Astrocyte (in vitro differentiated cells and primary cell): Measurements from ENCODE around the gene SUGT1. TPM values are rescaled to one million over a fixed set of nuclear protein-coding genes. Genes with fewer than 3 reads are reported as not detected.

Experiments used
- DNase-seq: peaks from one replicate; pipeline ENCODE4 v3.0.0-alpha.2; 2010; ENCODE audit warnings: low read depth
- FAIRE-seq: peaks from 2 replicates; lab custom pipeline; 2011; peaks lifted over from hg19 to GRCh38; lab: Jason Lieb, UNC
- H2AFZ ChIP-seq: 2 replicates; pipeline ENCODE4 v1.6.0; 2012; ENCODE audit warnings: low read depth, low read length, inconsistent platforms
- H3K27ac ChIP-seq: 2 replicates; pipeline ENCODE4 v1.5.1; 2011; ENCODE audit warnings: low read depth, low read length, inconsistent platforms
- H3K27me3 ChIP-seq: 2 replicates; pipeline ENCODE4 v1.6.0; 2011; ENCODE audit warnings: low read length, inconsistent platforms; ENCODE audit not compliant: insufficient read depth
- H3K36me3 ChIP-seq: 2 replicates; pipeline ENCODE4 v1.5.1; 2011; ENCODE audit warnings: low read length, inconsistent platforms; ENCODE audit not compliant: insufficient read depth
- H3K4me1 ChIP-seq: 2 replicates; pipeline ENCODE4 v1.5.1; 2011; ENCODE audit warnings: low read length, inconsistent platforms; ENCODE audit not compliant: insufficient read depth
- H3K4me2 ChIP-seq: 2 replicates; pipeline ENCODE4 v1.6.0; 2012; ENCODE audit warnings: low read length, inconsistent platforms
- H3K4me3 ChIP-seq: 2 replicates; pipeline ENCODE4 v1.5.1; 2011; ENCODE audit warnings: low read depth, mild to moderate bottlenecking, low read length, inconsistent platforms; ENCODE audit not compliant: insufficient read depth
- H3K79me2 ChIP-seq: 2 replicates; pipeline ENCODE4 v1.6.0; 2012; ENCODE audit warnings: mild to moderate bottlenecking, low read length, inconsistent platforms; ENCODE audit not compliant: insufficient read depth
- H3K9ac ChIP-seq: 2 replicates; pipeline ENCODE4 v1.6.0; 2012; ENCODE audit warnings: mild to moderate bottlenecking, low read length, inconsistent platforms
- H3K9me3 ChIP-seq: 2 replicates; pipeline ENCODE4 v1.5.1; 2012; ENCODE audit warnings: low read depth, mild to moderate bottlenecking, low read length, inconsistent platforms; ENCODE audit not compliant: insufficient read depth
- H4K20me1 ChIP-seq: 2 replicates; pipeline ENCODE4 v1.6.0; 2012; ENCODE audit warnings: low read length, inconsistent platforms; ENCODE audit not compliant: insufficient read depth
- H3K27ac Mint-ChIP-seq: one replicate; pipeline ENCODE4 v1.8.0; 2021; ENCODE audit warnings: mild to moderate bottlenecking, mixed read lengths; ENCODE audit not compliant: unreplicated experiment
- H3K27me3 Mint-ChIP-seq: one replicate; pipeline ENCODE4 v1.8.0; 2021; ENCODE audit warnings: low read depth, mixed read lengths; ENCODE audit not compliant: unreplicated experiment
- H3K36me3 Mint-ChIP-seq: one replicate; pipeline ENCODE4 v1.8.0; 2021; ENCODE audit warnings: low read depth, mixed read lengths; ENCODE audit not compliant: unreplicated experiment
- H3K4me1 Mint-ChIP-seq: one replicate; pipeline ENCODE4 v1.8.0; 2021; ENCODE audit warnings: low read depth, mixed read lengths; ENCODE audit not compliant: unreplicated experiment
- H3K4me3 Mint-ChIP-seq: one replicate; pipeline ENCODE4 v1.8.0; 2021; ENCODE audit warnings: mild to moderate bottlenecking, moderate library complexity, mixed read lengths; ENCODE audit not compliant: unreplicated experiment
- H3K9me3 Mint-ChIP-seq: one replicate; pipeline ENCODE4 v1.8.0; 2021; ENCODE audit warnings: mild to moderate bottlenecking, mixed read lengths; ENCODE audit not compliant: unreplicated experiment
- EZH2 ChIP-seq: IDR thresholded peaks from 2 replicates; pipeline ENCODE4 v1.6.1; 2012; ENCODE audit warnings: mild to moderate bottlenecking, low read length, inconsistent platforms; ENCODE audit not compliant: insufficient read depth
- total RNA-seq: library from RNA; stranded (reverse); gene quantifications from 2 replicates; pipeline ENCODE4 v1.2.1, GENCODE V29; 2021
- TF ChIP-seq, protein P1 (sequence below): IDR thresholded peaks from 2 replicates; pipeline ENCODE4 v1.5.1; 2011; ENCODE audit warnings: low read depth, mild to moderate bottlenecking, inconsistent platforms, low read length, moderate library complexity; ENCODE audit not compliant: insufficient read depth

The SUGT1 gene
- total RNA-seq, 1 donor from 2014 or later: 87.3 TPM

DNA sequence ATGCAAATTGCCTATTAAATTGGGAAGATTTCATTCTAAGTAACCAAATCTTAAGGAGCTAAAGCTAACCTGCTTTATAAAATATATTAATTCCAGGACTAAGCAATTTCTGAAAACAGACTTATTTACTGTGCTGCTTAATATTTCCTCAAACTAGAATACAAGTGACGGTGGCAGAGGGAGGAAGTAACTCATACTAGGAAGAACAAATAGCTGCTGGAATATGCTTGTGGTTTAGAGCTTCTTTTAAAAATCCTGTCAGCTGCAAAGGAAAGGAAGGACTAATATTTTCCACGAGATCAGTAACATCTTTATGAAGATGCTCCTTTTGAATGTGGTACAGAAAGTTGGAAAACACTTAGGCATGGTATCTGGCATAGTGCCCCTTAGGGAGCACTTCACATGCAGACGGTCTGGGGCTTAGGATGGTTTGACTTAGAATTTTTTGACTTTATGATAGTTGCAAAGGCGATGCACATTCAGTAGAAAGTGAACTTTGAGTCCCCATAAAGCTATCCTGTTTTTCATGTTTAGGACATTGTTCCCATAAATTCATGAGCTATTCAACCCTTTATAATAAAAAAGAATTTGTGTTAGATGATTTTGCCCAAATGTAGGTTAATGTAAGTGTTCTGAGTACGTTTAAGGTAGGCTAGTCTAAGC is 13.8 kb upstream of the SUGT1 start:
- peaks cover 12% of the 10 kb centered on the region for H3K36me3 ChIP-seq
- H3K27me3 ChIP-seq: no peaks in the 10 kb centered on the region
- FAIRE-seq (peak; percentile 26), DNase-seq (no peak)
- no peaks in the 10 kb centered on the region for H4K20me1 ChIP-seq
- no peak overlapping the region for H3K4me3 ChIP-seq
- Mint-ChIP-seq H3K4me3 (no peak overlapping the region), H3K27me3 (no peaks in the 10 kb centered on the region), H3K9me3 (peaks cover 2% of the 10 kb centered on the region), H3K4me1 (no peaks in the 10 kb centered on the region), H3K27ac (no peak overlapping the region), H3K36me3 (peaks cover 11% of the 10 kb centered on the region)
- H3K79me2 ChIP-seq: no peaks in the 10 kb centered on the region
- TF ChIP-seq, protein P1, sequence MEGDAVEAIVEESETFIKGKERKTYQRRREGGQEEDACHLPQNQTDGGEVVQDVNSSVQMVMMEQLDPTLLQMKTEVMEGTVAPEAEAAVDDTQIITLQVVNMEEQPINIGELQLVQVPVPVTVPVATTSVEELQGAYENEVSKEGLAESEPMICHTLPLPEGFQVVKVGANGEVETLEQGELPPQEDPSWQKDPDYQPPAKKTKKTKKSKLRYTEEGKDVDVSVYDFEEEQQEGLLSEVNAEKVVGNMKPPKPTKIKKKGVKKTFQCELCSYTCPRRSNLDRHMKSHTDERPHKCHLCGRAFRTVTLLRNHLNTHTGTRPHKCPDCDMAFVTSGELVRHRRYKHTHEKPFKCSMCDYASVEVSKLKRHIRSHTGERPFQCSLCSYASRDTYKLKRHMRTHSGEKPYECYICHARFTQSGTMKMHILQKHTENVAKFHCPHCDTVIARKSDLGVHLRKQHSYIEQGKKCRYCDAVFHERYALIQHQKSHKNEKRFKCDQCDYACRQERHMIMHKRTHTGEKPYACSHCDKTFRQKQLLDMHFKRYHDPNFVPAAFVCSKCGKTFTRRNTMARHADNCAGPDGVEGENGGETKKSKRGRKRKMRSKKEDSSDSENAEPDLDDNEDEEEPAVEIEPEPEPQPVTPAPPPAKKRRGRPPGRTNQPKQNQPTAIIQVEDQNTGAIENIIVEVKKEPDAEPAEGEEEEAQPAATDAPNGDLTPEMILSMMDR: no peak
- TF ChIP-seq EZH2: no peak
- H3K4me2 ChIP-seq: no peak overlapping the region
- H3K27ac ChIP-seq: no peak overlapping the region
- no peaks in the 10 kb centered on the region for H3K9me3 ChIP-seq
- no peak overlapping the region for H3K9ac ChIP-seq
- no peak overlapping the region for H2AFZ ChIP-seq
- no peaks in the 10 kb centered on the region for H3K4me1 ChIP-seq

DNA sequence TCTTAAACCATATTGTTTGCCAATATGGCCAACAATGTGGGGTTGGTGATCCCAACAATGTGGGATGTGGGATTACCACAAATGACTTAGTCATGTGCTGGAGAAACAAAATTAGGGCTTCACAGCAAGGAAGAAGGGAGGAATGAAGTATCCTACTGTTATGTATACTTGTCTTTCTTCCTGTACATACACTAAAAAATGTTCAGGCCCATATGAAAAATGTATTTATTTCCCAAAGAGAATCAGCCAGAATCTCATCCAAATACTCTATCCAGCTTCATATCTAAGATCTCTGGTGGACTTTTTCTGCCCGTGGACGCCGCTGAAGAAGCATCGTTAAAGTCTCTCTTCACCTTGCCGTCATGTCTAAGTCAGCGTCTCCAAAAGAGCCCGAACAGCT is 10.5 kb upstream of the SUGT1 start, which contains the start of gene HNRNPA1L2:
Gene HNRNPA1L2, plus strand, starts transcription at position 301 of the 400 bp plus-strand sequence. Its CDS starts 62 bp downstream, at position 363.
- DNase-seq (no peak), FAIRE-seq (no peak)
- Histone ChIP-seq H3K36me3 (peaks cover 12% of the 10 kb centered on the region), H3K79me2 (no peaks in the 10 kb centered on the region), H3K27ac (no peak within 1 kb of the TSS), H3K9me3 (no peaks in the 10 kb centered on the region), H3K9ac (no peak within 1 kb of the TSS), H4K20me1 (no peaks in the 10 kb centered on the region), H3K4me2 (no peak within 1 kb of the TSS), H2AFZ (no peak within 1 kb of the TSS), H3K4me3 (no peak within 1 kb of the TSS), H3K4me1 (no peaks in the 10 kb centered on the region), H3K27me3 (no peaks in the 10 kb centered on the region)
- no peaks in the 10 kb centered on the region for H3K4me1 Mint-ChIP-seq
- peaks cover 2% of the 10 kb centered on the region for H3K9me3 Mint-ChIP-seq
- H3K27ac Mint-ChIP-seq: no peak within 1 kb of the TSS
- H3K27me3 Mint-ChIP-seq: no peaks in the 10 kb centered on the region
- no peak for TF ChIP-seq EZH2
- H3K4me3 Mint-ChIP-seq: no peak within 1 kb of the TSS
- peaks cover 11% of the 10 kb centered on the region for H3K36me3 Mint-ChIP-seq

DNA sequence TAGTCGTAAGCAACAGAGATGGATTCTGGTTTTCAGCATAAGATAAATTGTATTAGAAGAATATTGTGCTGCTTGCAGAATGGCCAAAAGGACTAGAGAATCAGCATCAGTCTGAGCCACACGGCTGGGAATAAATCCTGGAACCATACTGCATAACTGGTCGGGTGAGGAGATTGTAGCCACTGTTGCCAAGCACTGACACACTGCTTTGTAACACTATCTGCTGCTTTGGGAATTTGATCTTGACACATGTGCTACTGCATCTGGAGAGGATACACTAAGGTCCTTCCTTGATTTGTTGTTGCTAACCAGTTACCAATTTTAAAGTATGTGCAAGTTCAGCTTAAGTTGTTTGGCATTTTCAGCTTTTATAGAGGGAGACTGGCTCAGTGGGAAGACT is 8.5 kb upstream of the SUGT1 start:
- no peak overlapping the region for H3K27ac ChIP-seq
- H3K36me3 Mint-ChIP-seq: peaks cover 11% of the 10 kb centered on the region
- no peak overlapping the region for H3K4me2 ChIP-seq
- peaks cover 8% of the 10 kb centered on the region for H3K36me3 ChIP-seq
- H3K27me3 ChIP-seq: no peaks in the 10 kb centered on the region
- TF ChIP-seq EZH2: no peak
- TF ChIP-seq, protein P1: no peak
- no peak for DNase-seq
- no peak overlapping the region for H3K9ac ChIP-seq
- H2AFZ ChIP-seq: no peak overlapping the region
- no peak overlapping the region for H3K4me3 ChIP-seq
- H4K20me1 ChIP-seq: no peaks in the 10 kb centered on the region
- no peaks in the 10 kb centered on the region for H3K79me2 ChIP-seq
- H3K4me3 Mint-ChIP-seq: no peak overlapping the region
- no peaks in the 10 kb centered on the region for H3K9me3 ChIP-seq
- no peaks in the 10 kb centered on the region for H3K27me3 Mint-ChIP-seq
- FAIRE-seq: no peak
- H3K9me3 Mint-ChIP-seq: peaks cover 2% of the 10 kb centered on the region
- no peaks in the 10 kb centered on the region for H3K4me1 ChIP-seq
- H3K4me1 Mint-ChIP-seq: no peaks in the 10 kb centered on the region
- H3K27ac Mint-ChIP-seq: no peak overlapping the region
